Activated gamma-delta T cell (primary cell): ENCODE measurements around the gene UNKL.

Experiments
- DNase-seq: peaks from one replicate; lab custom pipeline; 2025; lab: John Stamatoyannopoulos, UW

The UNKL gene

DNA sequence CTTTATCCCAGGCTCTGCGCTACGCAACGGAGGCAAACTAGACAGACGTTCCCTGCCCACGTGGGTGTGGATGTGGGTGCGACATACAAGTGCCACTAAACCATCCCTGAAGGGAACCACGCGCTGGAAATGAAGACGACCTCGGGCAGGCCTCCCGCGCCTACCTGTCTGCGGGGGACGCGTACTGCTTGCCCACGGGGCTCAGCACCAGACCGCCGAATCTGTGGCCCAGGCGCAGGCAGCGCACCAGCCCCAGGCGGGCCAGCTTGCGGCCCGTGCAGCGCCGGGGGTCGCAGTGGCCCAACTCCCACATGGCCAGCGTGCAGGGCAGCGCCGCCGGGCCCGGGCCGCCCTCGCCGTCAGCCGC is 63.3 kb downstream of the UNKL start:
- DNase-seq, result no peak

- DNase-seq, result no peak
Measured at GRCh38 chr16:1350691-1351090, 63.8 kb downstream of the UNKL start.

- DNase-seq, result no peak
Measured at GRCh38 chr16:1349951-1350350, 64.6 kb downstream of the UNKL start.

DNA sequence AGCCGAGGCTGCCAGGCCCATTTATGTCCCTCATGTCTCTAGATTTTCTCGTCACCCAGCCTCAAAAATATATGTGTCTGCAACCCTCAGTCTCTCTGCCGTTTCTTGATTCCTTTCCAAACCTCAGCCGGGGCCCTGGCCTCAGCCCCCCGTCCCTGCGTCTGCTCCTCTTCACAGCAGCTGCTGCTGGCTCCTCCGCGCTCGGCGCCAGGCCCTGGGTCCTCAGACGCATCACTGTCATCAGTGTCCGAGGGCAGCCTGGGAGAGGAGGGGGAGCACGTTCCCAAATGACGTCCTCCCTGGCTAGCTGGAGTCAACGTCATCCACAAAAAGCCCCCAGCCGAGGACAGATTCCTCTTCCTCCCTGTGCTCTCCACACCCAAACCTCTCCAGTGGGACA is 65.2 kb downstream of the UNKL start:
- DNase-seq, result no peak

DNA sequence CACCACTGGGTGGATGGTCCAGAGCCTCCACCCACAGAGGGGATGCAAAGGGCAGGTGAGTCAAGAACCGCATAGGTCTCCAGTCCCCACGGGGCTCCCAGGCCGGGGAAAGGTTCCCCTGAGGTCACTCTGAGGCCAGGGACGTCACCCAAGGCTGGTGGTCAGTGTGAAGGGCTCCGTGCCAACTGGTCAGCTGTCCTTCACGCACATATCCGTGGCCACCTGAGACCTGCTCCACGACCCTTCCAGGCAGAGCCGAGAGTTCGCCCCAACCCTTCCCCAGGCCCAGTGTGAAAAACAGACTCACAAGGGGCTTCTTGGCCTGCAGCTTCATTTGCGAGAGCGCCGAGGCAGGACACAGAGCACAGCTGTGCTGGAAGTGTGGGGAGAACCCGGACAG is 65.6 kb downstream of the UNKL start:
- no peak for DNase-seq

DNA sequence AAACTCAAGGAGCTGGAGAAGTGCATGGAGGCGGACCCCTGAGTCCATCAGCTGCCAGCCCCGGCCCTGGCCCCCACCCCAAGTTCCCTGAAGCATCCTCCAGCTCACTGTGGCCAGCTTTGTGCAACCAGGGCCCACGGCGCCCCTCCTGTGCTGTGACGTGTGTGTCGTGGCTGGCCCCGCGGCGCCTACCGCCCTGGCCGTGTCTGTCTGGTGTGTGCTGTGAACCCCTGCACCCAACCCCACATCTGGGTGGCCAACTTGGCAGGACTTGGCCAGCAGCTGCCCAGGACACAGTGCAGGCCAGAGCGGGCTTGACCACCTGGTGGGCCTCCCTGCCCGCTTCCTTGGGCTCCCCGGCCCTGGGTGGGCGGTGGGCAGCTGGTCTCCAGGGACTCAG is 66.1 kb downstream of the UNKL start:
- no peak for DNase-seq

GRCh38 chr16:1347962-1348361 is 66.5 kb downstream of the UNKL start:
- DNase-seq, result no peak

DNA sequence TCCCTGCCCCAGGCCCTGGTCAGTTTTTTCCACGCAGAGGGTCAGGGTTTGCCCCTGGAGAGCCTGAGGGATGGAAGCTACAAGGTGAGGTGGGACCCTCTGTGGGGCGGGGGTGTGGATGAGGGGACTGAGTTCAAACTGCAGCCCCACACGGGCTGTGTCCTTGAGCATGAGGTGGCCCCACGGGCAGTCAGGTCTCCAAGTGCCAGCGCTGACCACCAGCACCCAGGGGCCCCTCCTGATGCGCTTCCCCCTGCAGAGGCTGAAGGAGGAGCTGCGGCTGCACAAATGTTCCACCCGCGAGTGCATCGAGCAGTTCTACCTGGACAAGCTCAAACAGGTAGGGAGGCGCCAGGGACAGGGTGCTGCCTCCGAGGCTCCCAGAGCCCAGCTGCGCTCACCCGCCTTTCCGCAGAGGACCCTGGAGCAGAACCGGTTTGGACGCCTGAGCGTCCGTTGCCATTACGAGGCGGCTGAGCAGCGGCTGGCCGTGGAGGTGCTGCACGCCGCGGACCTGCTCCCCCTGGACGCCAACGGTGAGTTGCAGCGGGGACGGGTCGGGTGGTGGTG is 67.1 kb downstream of the UNKL start:
- no peak for DNase-seq

GRCh38 chr16:1346422-1347285 is 67.8 kb downstream of the UNKL start:
- no peak for DNase-seq

GRCh38 chr16:1345651-1346421 is 68.7 kb downstream of the UNKL start:
- no peak for DNase-seq

GRCh38 chr16:1345087-1345486 is 69.4 kb downstream of the UNKL start:
- DNase-seq, result no peak

GRCh38 chr16:1344499-1344898 is 70.0 kb downstream of the UNKL start:
- no peak for DNase-seq

DNA sequence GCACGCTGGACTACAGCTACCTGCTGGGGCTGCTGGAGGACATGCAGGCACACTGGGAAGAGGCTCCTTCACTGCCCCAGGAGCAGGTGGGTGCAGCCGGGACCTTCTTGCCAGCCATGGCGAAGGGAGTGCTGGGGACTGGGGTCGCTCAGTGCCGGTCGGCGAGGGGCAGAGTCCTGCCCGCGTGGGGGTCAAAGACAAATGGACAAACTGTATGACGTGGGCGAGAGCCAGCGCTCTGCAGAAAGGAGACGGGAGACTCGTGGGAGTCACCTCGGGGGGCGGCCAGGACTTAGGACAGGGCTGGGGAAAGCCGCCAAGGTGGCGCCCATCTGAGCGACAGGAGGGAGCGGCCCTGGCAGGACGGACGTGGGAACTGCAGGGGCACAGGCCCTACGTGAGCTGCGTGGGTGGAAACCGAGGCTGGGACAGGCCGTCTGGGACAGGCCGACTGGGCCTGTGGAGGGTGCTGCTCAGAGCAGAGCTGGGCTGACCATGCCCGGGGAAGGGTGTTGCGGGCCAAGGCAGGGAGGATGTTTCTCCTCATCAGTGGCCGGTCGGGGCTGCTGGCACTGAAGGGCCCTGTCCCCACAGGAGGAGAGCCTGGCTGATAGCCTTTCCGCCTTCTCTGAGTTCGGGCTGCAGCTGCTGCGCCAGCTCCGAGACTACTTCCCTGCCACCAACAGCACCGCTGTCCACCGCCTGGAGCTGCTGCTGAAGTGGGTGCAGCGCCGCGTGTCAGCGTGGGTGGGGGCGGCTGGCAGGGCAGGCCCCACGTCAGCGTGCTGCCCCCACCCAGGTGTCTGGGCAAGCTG is 70.9 kb downstream of the UNKL start:
- DNase-seq, result no peak

DNA sequence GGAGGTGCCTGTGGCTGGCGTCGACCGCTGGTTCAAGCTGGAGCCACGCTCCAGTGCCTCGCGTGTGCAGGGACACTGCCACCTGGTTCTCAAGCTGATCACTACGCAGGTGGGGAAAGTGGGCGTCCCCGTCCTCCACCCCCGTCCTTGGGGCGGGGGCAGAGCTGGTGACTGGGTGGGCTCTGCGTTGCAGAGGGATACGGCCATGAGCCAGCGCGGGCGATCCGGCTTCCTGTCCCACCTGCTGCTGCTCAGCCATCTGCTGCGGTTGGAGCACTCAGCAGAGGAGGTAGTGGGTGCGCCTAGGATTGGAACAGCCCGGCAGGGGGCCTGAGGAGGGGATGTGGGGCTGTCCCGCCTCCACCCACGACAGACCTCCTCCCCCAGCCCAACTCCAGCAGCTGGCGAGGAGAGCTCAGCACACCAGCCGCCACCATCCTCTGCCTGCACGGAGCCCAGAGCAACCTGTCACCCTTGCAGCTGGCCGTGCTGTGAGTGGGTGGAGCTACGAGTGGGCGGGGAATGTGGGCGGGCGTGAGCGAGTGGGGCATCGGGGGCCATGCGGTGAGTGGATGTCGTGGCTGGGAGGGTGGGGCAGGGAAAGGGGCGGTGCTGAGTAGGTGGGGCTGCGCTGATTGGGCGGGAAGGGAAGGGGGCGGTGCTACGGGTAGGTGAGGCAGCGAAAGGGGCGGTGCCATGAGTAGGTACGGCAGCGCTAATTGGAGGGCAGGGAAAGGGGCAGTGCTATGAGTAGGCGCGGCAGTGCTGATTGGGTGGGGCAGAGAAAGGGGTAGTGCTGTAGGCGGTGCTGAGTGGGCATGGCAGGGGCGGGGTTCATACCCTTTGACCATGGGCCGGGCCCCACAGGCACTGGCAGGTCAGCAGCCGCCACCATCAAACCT is 71.7 kb downstream of the UNKL start:
- DNase-seq, result peak; percentile 87

DNA sequence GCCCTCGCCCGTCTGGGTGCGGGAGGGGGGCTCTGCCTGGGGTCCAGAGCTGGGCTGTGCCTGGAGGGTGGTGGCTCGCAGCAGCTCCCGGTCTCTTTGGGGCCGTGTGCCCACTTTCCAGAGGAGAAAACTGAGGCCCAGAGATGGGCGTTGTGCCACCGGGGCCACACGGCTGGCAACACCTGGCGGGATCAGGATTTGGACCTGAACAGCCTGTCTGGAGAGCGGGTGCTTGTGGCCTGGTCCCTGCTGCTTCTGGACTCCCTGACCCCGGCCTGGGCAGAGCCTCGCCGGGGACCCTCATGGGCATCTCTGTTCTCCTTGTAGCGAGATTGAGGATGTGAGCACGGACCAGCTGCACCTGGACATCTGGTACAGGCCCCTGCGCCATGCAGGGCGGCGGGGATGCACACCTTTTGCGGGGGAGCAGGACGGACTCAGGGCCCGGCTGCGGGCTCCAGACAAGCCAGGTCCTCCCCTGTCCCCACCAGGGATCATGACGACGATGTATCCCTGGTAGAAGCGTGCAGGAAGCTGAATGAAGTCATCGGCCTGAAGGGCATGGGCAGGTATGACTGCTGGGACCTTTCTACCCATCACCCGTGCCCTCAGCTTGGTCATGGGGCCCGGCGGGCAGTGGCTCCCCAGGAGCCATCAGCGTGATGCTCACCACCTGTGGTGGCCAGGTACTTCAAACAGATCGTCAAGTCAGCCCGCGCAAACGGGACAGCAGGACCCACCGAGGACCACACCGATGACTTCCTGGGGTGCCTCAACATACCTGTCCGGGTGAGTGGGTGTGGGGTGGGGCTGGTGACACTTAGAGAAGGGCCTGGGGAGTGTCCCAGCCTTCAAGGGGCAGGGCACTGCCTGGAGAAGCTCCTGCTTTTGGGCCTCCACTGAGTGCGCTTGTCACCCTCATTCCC is 72.7 kb downstream of the UNKL start:
- no peak for DNase-seq

DNA sequence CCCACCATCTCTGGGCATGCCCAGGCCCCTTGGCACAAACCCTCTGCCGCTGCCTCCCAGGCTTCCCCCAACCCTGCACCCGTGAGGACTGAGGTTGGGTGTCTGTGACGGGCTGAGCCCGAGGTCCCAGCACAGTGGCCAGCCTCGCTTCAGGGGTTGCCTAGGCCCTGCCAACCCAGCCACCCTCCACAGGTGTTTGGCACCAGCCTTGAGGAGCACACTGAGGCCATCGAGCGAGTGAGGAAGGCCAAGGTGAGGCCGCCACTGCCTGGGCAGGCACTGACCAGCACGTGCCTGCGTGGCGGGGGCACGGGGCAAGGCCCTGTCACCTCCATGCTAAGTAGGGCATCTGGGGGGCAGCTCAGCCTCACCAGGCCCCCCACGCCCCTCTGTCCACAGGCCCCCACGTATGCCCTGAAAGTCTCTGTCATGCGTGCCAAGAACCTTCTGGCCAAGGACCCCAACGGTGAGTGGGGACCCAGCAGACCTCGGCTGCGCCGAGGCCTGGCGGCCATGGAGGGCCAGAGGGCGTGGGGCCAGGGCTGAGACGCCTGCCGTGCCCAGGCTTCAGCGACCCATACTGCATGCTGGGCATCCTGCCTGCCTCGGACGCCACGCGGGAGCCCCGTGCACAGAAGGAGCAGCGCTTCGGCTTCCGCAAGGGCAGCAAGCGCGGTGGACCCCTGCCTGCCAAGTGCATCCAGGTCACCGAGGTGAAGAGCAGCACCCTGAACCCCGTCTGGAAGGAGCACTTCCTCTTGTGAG is 73.6 kb downstream of the UNKL start:
- DNase-seq, result no peak

- no peak for DNase-seq
Measured at GRCh38 chr16:1338855-1339675, 75.4 kb downstream of the UNKL start.

- no peak for DNase-seq
Measured at GRCh38 chr16:1338119-1338730, 76.3 kb downstream of the UNKL start.
